ENCODE measurements around the gene PCDHGA7.
A peak's percentile ranks its signal among the peaks of the same experiment; 100 is the strongest.
"Not testable (repeated sequence)": the region's sequence is repeated elsewhere in the genome, so short reads cannot be mapped to it uniquely, and the experiment has no call there.

PCDHGA7 gene

GRCh38 chr5:141369994-141370848 is 12.3 kb upstream of the PCDHGA7 start, which contains the start of gene PCDHGB3:
Gene PCDHGB3, plus strand, starts transcription at chr5:141370242. Its CDS starts 153 bp downstream, at chr5:141370395.
- peak; percentile 55 for DNase-seq

- no peak for DNase-seq
Measured at GRCh38 chr5:141371572-141372475, 10.7 kb upstream of the PCDHGA7 start.

DNA sequence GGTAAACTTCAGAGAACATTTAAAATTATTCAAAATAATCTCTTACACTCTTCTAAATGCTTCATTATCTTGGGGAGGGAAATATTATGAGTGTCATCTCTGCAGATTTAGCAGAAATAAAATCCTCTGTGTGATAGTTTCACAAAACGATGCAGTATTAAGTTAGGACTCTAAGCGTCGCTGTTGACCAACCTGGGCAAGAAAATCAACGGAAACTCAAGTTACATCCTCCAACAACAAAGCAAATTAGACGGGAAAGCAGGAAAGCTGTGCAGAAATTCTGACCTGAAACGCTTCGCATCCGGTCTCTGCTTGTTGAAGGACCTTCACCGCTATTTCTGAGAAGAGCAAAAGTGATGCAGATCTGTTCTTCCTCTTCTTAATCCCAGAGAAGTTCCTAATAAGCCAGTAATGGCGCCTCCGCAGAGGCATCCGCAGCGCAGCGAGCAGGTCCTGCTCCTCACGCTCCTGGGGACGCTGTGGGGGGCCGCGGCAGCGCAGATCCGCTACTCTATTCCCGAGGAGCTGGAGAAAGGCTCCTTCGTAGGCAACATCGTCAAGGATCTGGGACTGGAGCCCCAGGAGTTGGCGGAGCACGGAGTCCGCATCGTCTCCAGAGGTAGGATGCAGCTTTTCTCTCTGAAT is 8.7 kb upstream of the PCDHGA7 start, which contains the start of gene PCDHGA6:
Gene PCDHGA6, plus strand, starts transcription at position 219 of the 645 bp plus-strand sequence. Its CDS starts 193 bp downstream, at position 412.
- DNase-seq = peak; percentile 40

- DNase-seq = no peak
Measured at GRCh38 chr5:141374627-141375026, 7.9 kb upstream of the PCDHGA7 start.

GRCh38 chr5:141375444-141376155 is 6.9 kb upstream of the PCDHGA7 start:
- DNase-seq = peak; percentile 30

DNA sequence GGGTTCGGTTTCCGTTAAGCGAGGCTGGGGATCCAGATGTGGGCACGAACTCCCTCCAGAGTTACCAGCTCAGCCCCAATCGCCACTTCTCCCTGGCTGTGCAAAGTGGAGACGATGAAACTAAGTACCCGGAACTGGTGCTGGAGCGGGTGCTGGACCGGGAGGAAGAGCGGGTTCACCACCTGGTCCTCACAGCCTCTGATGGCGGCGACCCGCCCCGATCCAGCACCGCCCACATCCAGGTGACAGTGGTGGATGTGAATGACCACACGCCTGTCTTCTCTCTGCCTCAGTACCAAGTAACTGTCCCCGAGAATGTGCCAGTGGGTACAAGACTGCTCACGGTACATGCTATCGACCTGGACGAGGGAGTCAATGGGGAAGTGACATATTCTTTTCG is 803 bp downstream of the PCDHGA7 start:
- DNase-seq = no peak

GRCh38 chr5:141384471-141385267 is 2.1 kb downstream of the PCDHGA7 start:
- DNase-seq = no peak

DNA sequence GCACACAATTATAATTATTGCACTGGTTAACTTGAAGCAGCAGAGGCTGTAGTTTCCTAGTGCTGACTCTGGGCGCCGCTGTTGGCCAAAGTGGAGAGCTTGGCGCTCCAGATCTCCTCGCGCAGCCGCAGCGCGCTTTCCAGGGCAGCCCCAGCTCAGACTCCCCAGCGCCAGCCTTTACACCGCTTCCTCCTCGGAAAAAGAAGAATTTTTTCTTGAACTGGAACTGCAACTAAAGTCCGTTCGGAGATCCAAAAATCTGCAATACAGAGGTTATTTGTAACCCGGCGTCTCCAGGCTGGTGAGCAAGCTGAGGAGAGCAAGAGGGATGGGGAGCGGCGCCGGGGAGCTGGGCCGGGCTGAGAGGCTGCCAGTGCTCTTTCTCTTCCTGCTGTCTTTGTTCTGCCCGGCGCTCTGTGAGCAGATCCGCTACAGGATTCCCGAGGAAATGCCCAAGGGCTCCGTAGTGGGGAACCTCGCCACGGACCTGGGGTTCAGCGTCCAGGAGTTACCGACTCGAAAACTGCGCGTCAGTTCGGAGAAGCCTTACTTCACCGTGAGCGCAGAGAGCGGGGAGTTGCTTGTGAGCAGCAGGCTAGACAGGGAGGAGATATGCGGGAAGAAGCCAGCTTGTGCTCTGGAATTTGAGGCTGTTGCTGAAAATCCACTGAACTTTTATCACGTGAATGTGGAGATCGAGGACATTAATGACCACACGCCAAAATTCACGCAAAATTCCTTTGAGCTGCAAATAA is 5.2 kb downstream of the PCDHGA7 start, which contains the start of gene PCDHGB4:
Gene PCDHGB4, plus strand, starts transcription at position 142 of the 755 bp plus-strand sequence. Its CDS starts 187 bp downstream, at position 329.
- DNase-seq = peak; percentile 55

- no peak for DNase-seq
Measured at GRCh38 chr5:141388661-141389060, 6.1 kb downstream of the PCDHGA7 start.

GRCh38 chr5:141389153-141390042 is 6.9 kb downstream of the PCDHGA7 start:
- DNase-seq = peak; percentile 40

DNA sequence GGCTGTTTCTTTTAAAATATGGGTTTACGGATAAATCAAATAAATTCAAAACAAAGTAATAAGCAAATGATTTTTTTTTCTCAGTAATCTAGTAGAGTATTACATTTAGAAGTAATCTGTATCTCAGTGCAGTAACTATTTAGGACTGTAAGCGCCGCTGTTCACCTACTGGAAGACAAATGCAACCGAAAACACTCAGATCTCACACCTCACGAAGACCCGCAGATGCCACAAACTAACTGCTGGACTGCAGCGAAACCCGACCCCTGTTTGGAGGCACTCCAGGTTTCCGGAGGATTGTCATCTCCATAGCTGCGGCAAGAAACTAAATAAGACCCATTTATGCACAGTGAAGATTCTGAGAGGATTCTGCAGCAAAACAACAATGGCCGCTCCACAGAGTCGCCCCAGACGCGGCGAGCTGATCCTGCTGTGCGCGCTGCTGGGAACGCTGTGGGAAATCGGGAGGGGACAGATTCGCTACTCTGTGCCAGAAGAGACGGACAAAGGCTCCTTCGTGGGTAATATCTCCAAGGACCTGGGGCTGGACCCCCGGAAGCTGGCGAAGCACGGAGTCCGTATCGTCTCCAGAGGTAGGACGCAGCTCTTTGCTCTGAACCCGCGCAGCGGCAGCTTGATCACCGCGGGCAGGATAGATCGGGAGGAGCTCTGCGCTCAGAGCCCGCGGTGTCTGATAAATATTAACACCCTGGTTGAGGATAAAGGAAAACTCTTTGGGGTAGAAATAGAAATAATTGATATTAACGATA is 10.1 kb downstream of the PCDHGA7 start, which contains the start of gene PCDHGA8:
Gene PCDHGA8, plus strand, starts transcription at position 205 of the 770 bp plus-strand sequence. Its CDS starts 181 bp downstream, at position 386.
- peak; percentile 33 for DNase-seq

DNA sequence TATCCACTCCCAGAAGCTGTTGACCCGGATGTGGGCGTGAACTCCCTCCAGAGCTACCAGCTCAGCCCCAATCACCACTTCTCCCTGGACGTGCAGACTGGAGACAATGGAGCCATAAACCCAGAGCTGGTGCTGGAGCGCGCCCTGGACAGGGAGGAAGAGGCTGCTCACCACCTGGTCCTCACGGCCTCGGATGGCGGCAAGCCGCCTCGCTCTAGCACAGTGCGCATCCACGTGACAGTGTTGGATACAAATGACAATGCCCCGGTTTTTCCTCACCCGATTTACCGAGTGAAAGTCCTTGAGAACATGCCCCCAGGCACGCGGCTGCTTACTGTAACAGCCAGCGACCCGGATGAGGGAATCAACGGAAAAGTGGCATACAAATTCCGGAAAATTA is 10.7 kb downstream of the PCDHGA7 start:
- DNase-seq = peak; percentile 48

DNA sequence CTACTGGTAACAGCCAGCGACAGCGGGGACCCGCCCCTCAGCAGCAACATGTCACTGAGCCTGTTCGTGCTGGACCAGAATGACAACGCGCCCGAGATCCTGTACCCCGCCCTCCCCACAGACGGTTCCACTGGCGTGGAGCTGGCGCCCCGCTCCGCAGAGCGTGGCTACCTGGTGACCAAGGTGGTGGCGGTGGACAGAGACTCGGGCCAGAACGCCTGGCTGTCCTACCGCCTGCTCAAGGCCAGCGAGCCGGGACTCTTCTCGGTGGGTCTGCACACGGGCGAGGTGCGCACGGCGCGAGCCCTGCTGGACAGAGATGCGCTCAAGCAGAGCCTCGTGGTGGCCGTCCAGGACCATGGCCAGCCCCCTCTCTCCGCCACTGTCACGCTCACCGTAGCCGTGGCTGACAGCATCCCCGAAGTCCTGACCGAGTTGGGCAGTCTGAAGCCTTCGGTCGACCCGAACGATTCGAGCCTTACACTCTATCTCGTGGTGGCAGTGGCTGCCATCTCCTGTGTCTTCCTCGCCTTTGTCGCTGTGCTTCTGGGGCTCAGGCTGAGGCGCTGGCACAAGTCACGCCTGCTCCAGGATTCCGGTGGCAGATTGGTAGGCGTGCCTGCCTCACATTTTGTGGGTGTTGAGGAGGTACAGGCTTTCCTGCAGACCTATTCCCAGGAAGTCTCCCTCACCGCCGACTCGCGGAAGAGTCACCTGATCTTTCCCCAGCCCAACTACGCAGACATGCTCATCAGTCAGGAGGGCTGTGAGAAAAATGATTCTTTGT is 12.1 kb downstream of the PCDHGA7 start:
- DNase-seq = peak; percentile 37

GRCh38 chr5:141397756-141398551 is 15.4 kb downstream of the PCDHGA7 start, which contains the start of gene PCDHGB5:
Gene PCDHGB5, plus strand, starts transcription at chr5:141397947. Its CDS starts 181 bp downstream, at chr5:141398128.
- DNase-seq = not testable (repeated sequence)

DNA sequence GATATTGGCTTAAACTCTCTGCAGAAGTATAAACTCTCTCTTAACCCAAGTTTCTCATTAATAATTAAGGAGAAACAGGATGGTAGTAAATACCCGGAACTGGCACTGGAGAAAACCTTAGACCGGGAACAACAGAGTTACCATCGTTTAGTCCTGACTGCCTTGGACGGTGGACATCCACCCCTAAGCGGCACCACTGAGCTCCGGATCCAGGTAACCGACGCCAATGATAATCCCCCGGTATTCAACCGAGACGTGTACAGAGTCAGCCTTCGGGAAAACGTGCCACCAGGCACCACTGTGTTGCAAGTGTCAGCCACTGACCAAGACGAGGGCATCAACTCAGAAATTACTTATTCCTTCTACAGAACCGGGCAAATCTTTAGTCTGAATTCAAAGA is 16.1 kb downstream of the PCDHGA7 start:
- no peak for DNase-seq

- DNase-seq = no peak
Measured at GRCh38 chr5:141399555-141400258, 17.2 kb downstream of the PCDHGA7 start.
